HG03064 (cell line): Measurements from ENCODE around the gene DDX5.
"Not testable (repeated sequence)": the region's sequence is repeated elsewhere in the genome, so short reads cannot be mapped to it uniquely, and the experiment has no call there.

Experiments
- ATAC-seq: cut with Tn5 transposase; IDR thresholded peaks from one replicate; pipeline ENCODE4 v1.9.1; 2021; ENCODE audit warnings: low read depth; ENCODE audit not compliant: unreplicated experiment

Gene DDX5

DNA sequence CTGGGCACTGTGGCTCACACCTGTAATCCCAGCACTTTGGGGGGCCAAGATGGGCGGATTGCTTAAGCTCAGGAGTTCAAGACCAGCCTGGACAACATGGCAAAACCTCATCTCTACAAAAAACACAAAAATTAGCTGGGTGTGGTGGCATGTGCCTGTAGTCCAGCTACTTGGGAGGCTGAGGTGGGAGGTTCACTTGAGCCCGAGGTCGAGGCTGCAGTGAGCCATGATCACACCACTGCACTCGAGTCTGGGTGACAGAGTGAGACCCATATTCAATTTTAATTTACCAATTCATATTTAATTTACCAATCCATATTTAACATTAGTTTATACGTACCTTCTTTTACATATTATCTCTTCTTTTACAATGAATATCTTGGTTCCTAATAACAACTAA is 10.8 kb downstream of the DDX5 start:
- not testable (repeated sequence) for ATAC-seq

DNA sequence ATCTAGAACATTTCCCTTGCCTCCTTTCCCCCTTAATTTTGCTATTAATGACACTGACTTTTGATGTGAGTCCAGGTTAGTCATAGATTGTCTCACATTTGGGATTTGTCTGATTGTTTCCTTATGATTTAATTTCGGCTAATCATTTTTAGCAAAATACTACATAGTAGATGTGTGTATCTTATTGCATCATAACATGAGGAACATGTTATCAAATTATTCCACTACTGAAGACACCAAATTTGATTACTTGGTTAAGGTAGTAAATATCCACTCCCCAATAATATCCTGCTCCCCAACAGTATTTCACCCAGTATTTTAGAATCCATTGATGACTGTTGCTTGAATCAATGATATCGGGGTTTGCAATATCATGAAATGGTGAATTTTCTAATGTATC is 12.0 kb downstream of the DDX5 start:
- no peak for ATAC-seq

- ATAC-seq: no peak
Observed at GRCh38 chr17:64492481-64493109, 13.5 kb downstream of the DDX5 start.

DNA sequence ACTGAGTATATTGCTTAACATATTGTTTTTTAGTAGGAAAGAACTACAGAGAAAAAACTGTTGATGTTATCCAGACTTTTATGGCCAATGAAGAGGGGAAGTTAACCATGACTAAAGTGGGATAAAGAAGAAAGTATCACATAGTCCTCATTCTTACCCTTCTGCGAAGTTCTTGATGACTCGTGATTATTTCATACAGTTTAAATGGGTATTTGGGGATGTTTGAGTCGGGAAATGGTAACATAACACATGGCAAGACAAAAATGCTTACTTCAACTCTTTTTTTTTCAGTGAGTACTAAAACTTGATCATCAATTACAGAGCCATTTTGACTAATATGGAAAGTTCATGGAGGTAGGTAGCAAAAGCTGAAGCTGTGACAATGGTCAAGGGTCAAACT is 14.1 kb downstream of the DDX5 start:
- no peak for ATAC-seq

DNA sequence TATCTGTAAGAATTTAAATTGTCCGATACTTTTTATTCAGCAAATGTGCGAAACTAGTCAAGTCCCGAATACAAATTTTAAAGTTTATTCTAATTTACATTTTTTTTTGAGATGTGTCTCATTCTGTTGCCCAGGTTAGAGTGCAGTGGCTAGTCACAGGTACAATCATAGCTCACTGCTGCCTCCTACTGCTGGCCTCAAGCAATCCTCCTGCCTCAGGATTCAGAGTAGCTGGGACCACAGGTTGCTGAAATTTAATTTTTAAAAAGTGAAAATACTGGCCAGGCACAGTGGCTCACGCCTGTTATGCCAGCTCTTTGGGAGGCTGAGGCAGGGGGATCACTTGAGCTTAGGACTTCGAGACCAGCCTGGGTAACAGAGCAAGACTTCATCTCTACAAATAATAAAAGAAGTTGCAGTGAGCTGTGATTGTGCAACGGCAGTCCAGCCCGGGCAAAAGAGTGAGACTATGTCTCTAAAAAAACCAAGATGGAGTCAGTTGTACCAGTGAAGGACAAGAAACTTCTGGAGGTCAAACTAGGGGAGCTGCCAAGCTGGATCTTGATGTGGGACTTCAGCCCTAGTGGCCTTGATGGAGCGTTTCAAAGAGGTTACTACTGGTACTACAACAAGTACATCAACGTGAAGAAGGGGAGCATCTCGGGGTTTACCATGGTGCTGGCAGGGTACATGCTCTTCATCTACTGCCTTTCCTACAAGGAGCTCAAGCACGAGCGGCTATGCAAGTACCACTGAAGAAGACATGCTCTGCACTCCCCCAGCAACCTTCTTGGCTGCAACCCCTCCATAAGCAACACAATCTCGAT is 14.8 kb downstream of the DDX5 start:
- no peak for ATAC-seq

GRCh38 chr17:64488301-64488700 is 17.8 kb downstream of the DDX5 start:
- ATAC-seq: no peak

- ATAC-seq: no peak
Observed at GRCh38 chr17:64484380-64484779, 21.7 kb downstream of the DDX5 start.

GRCh38 chr17:64480951-64481350 is 25.1 kb downstream of the DDX5 start:
- no peak for ATAC-seq

DNA sequence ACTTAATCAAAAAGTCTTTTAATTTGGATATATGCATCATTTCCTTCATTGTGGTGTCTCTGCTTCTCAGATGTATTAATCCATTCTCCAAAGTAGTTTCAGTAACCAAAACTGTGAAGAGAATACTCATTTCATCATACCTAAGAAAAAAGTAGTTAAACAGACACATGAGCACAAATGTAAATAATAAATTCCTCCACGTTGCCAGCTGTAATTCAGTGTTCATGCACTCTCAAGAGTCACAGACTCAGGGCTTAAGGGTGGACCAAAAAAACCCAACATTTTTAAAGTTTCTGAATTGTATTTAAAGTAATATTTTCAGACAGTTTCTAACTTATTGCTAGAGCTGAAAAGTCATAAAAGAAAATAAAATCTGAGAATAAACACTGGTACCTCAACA is 28.2 kb downstream of the DDX5 start:
- ATAC-seq: no peak

GRCh38 chr17:64472564-64472963 is 33.5 kb downstream of the DDX5 start:
- no peak for ATAC-seq

GRCh38 chr17:64471440-64471839 is 34.6 kb downstream of the DDX5 start:
- ATAC-seq: no peak

DNA sequence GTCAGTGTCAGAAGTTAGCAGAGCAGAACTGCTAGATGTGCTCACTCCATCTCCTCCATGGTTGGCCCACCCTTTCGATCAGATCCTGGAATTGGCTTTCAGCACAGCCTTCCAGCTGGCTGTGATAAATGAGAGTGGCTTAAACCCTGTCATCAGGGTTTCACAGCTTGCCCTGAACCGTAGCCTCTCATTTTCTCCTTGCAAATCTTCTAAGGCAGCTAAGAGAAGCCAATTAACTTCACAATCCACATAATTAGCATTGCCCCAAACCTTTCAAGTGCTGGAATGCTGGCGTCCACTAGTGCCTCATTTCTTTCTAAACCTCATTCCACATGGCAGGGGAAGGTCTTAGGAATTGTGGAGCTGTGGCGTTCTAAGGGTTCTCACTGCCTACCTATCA is 35.5 kb downstream of the DDX5 start:
- ATAC-seq: no peak

GRCh38 chr17:64466834-64467233 is 39.3 kb downstream of the DDX5 start:
- ATAC-seq: not testable (repeated sequence)

DNA sequence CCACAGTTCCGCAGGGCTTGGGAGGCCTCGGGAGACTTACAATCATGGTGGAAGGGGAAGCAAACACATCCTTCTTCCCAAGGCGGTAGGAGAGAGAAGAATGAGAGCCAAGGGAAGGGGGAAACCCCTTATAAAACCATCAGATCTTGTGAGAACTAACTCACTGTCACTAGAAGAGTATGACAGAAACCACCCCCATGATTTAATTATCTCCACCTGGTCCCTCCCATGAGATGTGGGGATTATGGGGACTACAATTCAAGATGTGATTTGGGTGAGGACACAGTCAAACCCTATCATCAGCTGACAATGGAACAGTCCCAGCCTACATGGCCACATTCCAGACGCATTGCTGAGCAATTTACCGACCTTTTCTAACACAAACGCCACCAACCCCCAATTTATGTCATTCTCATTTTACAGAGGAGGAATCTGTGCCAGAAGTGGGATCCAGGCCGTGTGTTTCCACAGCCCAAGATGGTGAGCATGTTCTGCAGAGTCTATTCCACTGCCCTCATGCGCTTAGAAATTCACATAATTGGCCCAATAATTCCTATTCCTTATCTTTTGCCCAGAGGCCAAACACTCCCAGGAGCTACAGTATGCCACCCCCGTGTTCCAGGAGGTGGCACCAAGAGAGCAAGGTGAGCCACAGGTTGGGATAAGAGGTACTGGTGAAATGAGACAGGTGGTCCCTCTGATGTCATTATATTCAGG is 39.9 kb downstream of the DDX5 start:
- ATAC-seq: no peak

DNA sequence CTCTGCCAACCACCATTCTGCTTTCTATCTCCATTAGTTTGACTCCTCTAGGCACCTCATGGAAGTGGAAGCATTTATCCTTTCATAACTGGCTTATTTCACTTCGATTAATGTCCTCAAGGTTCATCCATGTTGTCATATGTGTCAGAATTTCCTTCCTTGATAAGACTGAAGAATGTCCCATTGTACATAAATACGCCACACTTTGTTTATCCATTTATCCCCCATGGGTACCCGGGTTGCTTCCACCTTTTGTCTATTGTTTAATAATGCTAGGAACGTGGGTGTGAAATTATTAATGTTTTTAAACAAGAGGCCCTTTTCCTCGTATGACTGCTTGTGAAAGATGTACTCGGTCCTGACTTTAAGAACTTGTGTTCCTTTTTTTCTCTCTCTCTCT is 44.3 kb downstream of the DDX5 start:
- ATAC-seq: no peak

DNA sequence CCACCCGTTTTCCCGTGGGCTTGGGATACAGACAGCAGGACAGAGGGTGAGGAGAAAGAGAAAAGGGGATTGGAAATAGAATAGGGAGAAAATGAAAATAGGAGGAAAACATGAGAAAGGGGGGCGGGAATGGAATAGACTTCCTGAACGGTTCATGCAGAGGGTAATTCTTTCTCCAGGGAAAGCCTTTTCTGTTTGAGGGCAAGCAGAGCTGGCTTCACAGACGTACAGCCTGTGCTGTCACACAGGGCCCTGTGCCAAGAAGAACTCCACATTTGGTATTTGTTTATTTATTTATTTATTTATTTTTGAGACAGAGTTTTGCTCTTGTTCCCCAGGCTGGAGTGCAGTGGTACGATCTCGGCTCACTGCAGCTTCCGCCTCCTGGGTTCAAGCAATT is 45.1 kb downstream of the DDX5 start:
- ATAC-seq: no peak

DNA sequence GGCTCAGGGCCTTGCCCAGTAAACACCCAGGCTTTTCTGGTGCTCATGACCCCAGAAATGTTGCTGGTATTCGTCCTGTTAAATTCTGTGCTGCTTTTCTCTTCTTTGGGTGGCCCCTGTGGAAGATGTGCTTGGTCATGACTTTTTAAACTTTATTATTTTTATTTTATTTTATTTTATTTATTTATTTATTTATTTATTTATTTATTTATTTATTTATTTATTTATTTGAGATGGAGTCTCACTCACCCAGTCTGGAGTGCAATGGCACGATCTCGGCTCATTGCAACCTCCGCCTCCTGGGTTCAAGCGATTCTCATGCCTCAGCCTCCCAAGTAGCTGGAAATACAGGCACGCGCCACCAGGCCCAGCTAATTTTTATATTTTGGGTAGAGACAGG is 46.3 kb downstream of the DDX5 start:
- not testable (repeated sequence) for ATAC-seq

DNA sequence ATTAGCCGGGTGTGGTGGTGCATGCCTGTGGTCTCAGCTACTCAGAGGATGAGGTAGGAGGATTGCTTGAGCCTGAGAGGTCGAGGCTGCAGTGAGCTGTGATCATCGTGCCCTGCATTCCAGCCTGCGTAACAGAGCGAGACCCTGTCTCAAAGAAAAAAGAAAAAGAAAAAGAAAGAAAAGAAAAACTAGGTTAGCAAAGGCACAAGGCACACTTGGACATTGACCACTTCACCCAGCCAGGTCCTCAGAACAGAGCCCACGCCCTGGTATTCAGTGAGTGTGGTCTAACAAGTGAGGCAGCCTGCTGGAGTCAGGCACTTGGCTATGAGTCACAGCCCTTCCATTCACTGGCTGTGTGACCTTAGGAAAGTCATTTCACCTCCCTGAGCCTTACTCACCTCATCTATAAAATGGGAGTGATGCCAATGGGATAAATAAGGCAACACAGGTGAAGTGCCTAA is 46.8 kb downstream of the DDX5 start:
- ATAC-seq: no peak

- no peak for ATAC-seq
Observed at GRCh38 chr17:64458756-64459155, 47.3 kb downstream of the DDX5 start.

DNA sequence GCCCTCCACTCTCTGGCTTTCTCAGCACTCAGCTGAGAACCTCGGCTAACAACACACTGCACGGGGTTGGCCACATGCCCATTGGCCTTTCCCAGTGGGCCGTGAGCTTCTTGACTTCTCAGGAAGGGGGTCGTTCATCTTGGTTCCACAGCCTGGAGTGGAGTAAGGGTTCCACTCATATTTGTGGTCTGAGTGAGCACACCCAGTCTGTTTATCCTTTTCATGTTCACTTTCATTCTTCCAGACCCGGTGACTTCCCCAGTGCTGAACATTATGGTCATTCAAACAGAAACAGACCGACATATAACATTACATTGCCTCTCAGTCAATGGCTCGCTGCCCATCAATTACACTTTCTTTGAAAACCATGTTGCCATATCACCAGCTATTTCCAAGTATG is 48.9 kb downstream of the DDX5 start:
- ATAC-seq: no peak
